HepG2 (cell line): Measurements from ENCODE around the gene KCNQ1OT1. TPM values are rescaled to one million over a fixed set of nuclear protein-coding genes. Genes with fewer than 3 reads are reported as not detected.

Experiments
- ARHGAP35 ChIP-seq: sonication (generic); formaldehyde crosslinking; IDR thresholded peaks from 2 replicates; pipeline ENCODE4 v1.9.0; 2022; ENCODE audit warnings: mild to moderate bottlenecking, inconsistent platforms, moderate library complexity, missing genetic modification reagents, borderline replicate concordance
- GABPB1 ChIP-seq: IDR thresholded peaks from 2 replicates; pipeline ENCODE4 v1.6.1; 2016; ENCODE audit warnings: mild to moderate bottlenecking, missing genetic modification reagents, moderate library complexity, missing compliant biosample characterization
- GATAD1 ChIP-seq: IDR thresholded peaks from 2 replicates; pipeline ENCODE4 v1.6.1; 2016; ENCODE audit warnings: missing genetic modification reagents, missing compliant biosample characterization
- GATAD2A ChIP-seq: IDR thresholded peaks from 2 replicates; pipeline ENCODE4 v1.6.1; 2016
- HNRNPLL ChIP-seq: fragments of 200-400 bp; formaldehyde crosslinking; IDR thresholded peaks from 2 replicates; pipeline ENCODE4 v1.6.1; 2017; ENCODE audit warnings: mild to moderate bottlenecking, low read depth, low read length; ENCODE audit not compliant: poor library complexity, severe bottlenecking
- KLF11 ChIP-seq: IDR thresholded peaks from 2 replicates; pipeline ENCODE4 v1.6.1; 2016; ENCODE audit warnings: missing compliant biosample characterization
- MIER2 ChIP-seq: IDR thresholded peaks from 2 replicates; pipeline ENCODE4 v1.6.1; 2016; ENCODE audit warnings: missing biosample characterization, missing genetic modification reagents
- NFE2 ChIP-seq: sonication (generic); formaldehyde crosslinking; IDR thresholded peaks from 2 replicates; pipeline ENCODE4 v1.4.0; 2020; ENCODE audit warnings: missing genetic modification reagents
- NR2F2 ChIP-seq: IDR thresholded peaks from 2 replicates; pipeline ENCODE4 v1.6.1; 2012; ENCODE audit warnings: low read depth, inconsistent platforms, borderline replicate concordance
- PCBP1 ChIP-seq: fragments of 200-400 bp; formaldehyde crosslinking; IDR thresholded peaks from 2 replicates; pipeline ENCODE4 v1.6.1; 2017; ENCODE audit warnings: mild to moderate bottlenecking, low read depth, low read length, borderline replicate concordance
- PHF21A ChIP-seq: sonication (generic); formaldehyde crosslinking; IDR thresholded peaks from 2 replicates; pipeline ENCODE4 v1.5.0; 2020; ENCODE audit warnings: mild to moderate bottlenecking, missing genetic modification reagents
- RAD51 ChIP-seq: fragments of 450-650 bp; IDR thresholded peaks from 2 replicates; pipeline ENCODE4 v1.6.1; 2016; ENCODE audit warnings: borderline replicate concordance
- SATB2 ChIP-seq: sonication (generic); formaldehyde crosslinking; IDR thresholded peaks from 2 replicates; pipeline ENCODE4 v1.5.0; 2020; ENCODE audit warnings: missing genetic modification reagents
- SMC3 ChIP-seq: IDR thresholded peaks from 2 replicates; pipeline ENCODE4 v1.6.1; 2011; ENCODE audit warnings: low read length, improper control_type of control experiment
- SRSF4 ChIP-seq: fragments of 200-400 bp; formaldehyde crosslinking; IDR thresholded peaks from one replicate; pipeline ENCODE4 v1.6.1; 2018; ENCODE audit warnings: mild to moderate bottlenecking, low read depth, low read length, moderate library complexity; ENCODE audit not compliant: poor library complexity, severe bottlenecking
- TBX2 ChIP-seq: sonication (generic); formaldehyde crosslinking; IDR thresholded peaks from 2 replicates; pipeline ENCODE4 v1.5.0; 2020; ENCODE audit warnings: missing genetic modification reagents, mild to moderate bottlenecking, borderline replicate concordance
- ZBTB42 ChIP-seq: sonication (generic); formaldehyde crosslinking; IDR thresholded peaks from 2 replicates; pipeline ENCODE4 v1.5.0; 2020; ENCODE audit warnings: mild to moderate bottlenecking, missing genetic modification reagents
- ZEB1 ChIP-seq: IDR thresholded peaks from 2 replicates; pipeline ENCODE4 v1.6.1; 2012; ENCODE audit warnings: mild to moderate bottlenecking, low read depth, inconsistent platforms; ENCODE audit not compliant: insufficient replicate concordance
- ZFP1 ChIP-seq: IDR thresholded peaks from 2 replicates; pipeline ENCODE4 v1.6.1; 2016
- ZGPAT ChIP-seq: IDR thresholded peaks from 2 replicates; pipeline ENCODE4 v1.6.1; 2016; ENCODE audit warnings: mild to moderate bottlenecking
- ZMAT3 ChIP-seq: sonication (generic); formaldehyde crosslinking; conservative IDR thresholded peaks from 2 replicates; pipeline ENCODE4 v1.7.0; 2021; ENCODE audit warnings: missing genetic modification reagents
- ZNF138 ChIP-seq: sonication (generic); formaldehyde crosslinking; IDR thresholded peaks from 2 replicates; pipeline ENCODE4 v1.5.0; 2020; ENCODE audit warnings: mild to moderate bottlenecking, low read depth, missing genetic modification reagents
- ZNF496 ChIP-seq: sonication (generic); formaldehyde crosslinking; IDR thresholded peaks from 2 replicates; pipeline ENCODE4 v1.8.1; 2023; ENCODE audit warnings: mild to moderate bottlenecking, moderate library complexity, missing genetic modification reagents; ENCODE audit not compliant: insufficient replicate concordance
- ZNF605 ChIP-seq: sonication (generic); formaldehyde crosslinking; IDR thresholded peaks from 2 replicates; pipeline ENCODE4 v1.8.0; 2022; ENCODE audit warnings: mild to moderate bottlenecking, missing genetic modification reagents
- ZNF713 ChIP-seq: sonication (generic); formaldehyde crosslinking; IDR thresholded peaks from 2 replicates; pipeline ENCODE4 v1.4.0; 2020; ENCODE audit warnings: mild to moderate bottlenecking, missing genetic modification reagents
- ZNF879 ChIP-seq: sonication (generic); formaldehyde crosslinking; IDR thresholded peaks from 2 replicates; pipeline ENCODE4 v1.8.1; 2023; ENCODE audit warnings: missing genetic modification reagents
- polyA plus RNA-seq, 8 experiments: library from polyadenylated mRNA; depleted of rRNA in 3 of 8; stranded (reverse) in 7 of 8; unstranded in 1 of 8; fragments of >200 nt; fragmentation: Illumina TruSeq in 4 of 8; extraction: Trizol in 4 of 8; gene quantifications; 2 replicates each; pipeline versions ENCODE4 v1.2.1 to v1.2.3, GENCODE V29; 2011 to 2016; ENCODE audit warnings: low read depth in 4 of 8, missing spikeins in 1 of 8, mixed read lengths in 1 of 8; ENCODE audit not compliant: insufficient read depth in 1 of 8
- total RNA-seq, 5 experiments: library from RNA; depleted of rRNA; stranded (reverse); fragments of >200 nt; fragmentation: Illumina TruSeq; extraction: Trizol; gene quantifications; 2 replicates each; pipeline ENCODE4 v1.2.3, GENCODE V29; 2016; ENCODE audit warnings: low read depth in 1 of 5
- TF ChIP-seq, protein P1 (sequence below): sonication (generic); formaldehyde crosslinking; IDR thresholded peaks from 2 replicates; pipeline ENCODE4 v1.5.1; 2020; ENCODE audit warnings: mild to moderate bottlenecking, missing genetic modification reagents, borderline replicate concordance
- TF ChIP-seq, protein P2 (sequence below): sonication (generic); formaldehyde crosslinking; IDR thresholded peaks from 2 replicates; pipeline ENCODE4 v1.4.0; 2020; ENCODE audit warnings: mild to moderate bottlenecking, missing genetic modification reagents

The KCNQ1OT1 gene
- total and polyA plus RNA-seq, 2 of the 13 experiments (the other 11 are each of a cell fraction or from before 2014, with no cell fraction given) = 1.3 to 18.9 TPM

DNA sequence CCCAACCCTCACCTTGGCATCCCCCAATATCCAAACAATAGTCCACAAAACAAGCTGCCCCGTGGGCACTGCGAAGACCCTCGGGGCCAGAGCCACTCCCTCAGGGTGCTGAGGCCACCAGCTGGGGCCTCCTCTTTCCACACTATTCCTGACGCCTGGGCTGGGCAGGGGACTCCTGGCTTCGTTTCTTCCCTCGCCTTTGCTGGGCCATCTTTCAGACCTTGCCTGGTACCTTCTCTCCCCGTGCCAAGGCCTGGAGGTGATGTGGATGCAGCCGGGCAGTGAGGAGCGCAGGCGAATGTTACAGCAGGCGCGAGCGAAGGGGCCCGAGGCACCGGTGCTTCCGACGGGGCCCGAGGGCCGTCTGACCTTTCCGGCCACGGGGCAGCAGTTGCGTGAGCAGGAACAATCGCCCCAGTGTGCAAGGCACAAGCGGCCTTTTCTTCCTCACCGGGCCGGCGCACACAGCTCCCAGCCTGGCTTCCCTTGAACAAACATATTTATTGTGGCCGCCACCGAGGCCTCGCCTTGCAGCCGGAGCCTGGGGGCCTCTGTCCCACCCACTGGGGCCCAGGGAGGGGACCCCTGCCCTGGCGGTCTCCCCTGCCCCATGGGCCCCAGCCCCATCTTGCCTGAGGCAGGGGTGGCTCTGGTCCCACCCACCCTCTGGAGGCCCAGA, 32.6 kb upstream of the KCNQ1OT1 start (continued):
- TF ChIP-seq ZGPAT (peak; percentile 93), ARHGAP35 (CRISPR knock-in tag) (no peak; the same call in 1 of the 2 replicates), ZEB1 (no peak), NFE2 (CRISPR knock-in tag) (no peak), GATAD1 (CRISPR knock-in tag) (peak; percentile 58), ZNF138 (CRISPR knock-in tag) (peak; percentile 79; the same call in 1 of the 2 replicates), TBX2 (peak; percentile 97), SMC3 (no peak), ZBTB42 (CRISPR knock-in tag) (peak; percentile 38; the same call in 1 of the 2 replicates), SRSF4 (no peak), ZFP1 (peak; percentile 71; the same call in 1 of the 2 replicates), ZNF605 (0 out of 2 replicates have a peak, but pooled peaks have one; percentile 16), PCBP1 (no peak), ZNF879 (CRISPR knock-in tag) (no peak; the same call in 1 of the 2 replicates), GABPB1 (peak; percentile 86), MIER2 (CRISPR knock-in tag) (0 out of 2 replicates have a peak, but pooled peaks have one; percentile 10), ZMAT3 (CRISPR knock-in tag) (peak; percentile 85), NR2F2 (no peak), ZNF713 (CRISPR knock-in tag) (no peak), SATB2 (peak; percentile 92; the same call in 1 of the 2 replicates), KLF11 (no peak; the same call in 1 of the 2 replicates), GATAD2A (peak; percentile 88), ZNF496 (CRISPR knock-in tag) (no peak), HNRNPLL (peak; percentile 82), PHF21A (peak; percentile 92), RAD51 (no peak)
- TF ChIP-seq, protein P1, sequence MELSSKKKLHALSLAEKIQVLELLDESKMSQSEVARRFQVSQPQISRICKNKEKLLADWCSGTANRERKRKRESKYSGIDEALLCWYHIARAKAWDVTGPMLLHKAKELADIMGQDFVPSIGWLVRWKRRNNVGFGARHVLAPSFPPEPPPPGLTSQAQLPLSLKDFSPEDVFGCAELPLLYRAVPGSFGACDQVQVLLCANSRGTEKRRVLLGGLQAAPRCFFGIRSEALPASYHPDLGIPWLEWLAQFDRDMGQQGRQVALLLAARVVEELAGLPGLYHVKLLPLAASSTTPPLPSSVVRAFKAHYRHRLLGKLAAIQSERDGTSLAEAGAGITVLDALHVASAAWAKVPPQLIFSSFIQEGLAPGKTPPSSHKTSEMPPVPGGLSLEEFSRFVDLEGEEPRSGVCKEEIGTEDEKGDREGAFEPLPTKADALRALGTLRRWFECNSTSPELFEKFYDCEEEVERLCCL (CRISPR knock-in tag) = no peak
- TF ChIP-seq, protein P2, sequence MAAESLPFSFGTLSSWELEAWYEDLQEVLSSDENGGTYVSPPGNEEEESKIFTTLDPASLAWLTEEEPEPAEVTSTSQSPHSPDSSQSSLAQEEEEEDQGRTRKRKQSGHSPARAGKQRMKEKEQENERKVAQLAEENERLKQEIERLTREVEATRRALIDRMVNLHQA (CRISPR knock-in tag) = no peak
